Hematopoietic multipotent progenitor cell treated with erythropoietin and hydrocortisone succinate and interleukin-3 and kit ligand, for 6 days (in vitro differentiated cells): ENCODE results near the gene CYSLTR2.
A peak's percentile ranks its signal among the peaks of the same experiment; 100 is the strongest.

ENCODE experiments used
- DNase-seq: peaks from one replicate; pipeline ENCODE4 v3.0.0-alpha.2; 2015

Gene CYSLTR2

DNA sequence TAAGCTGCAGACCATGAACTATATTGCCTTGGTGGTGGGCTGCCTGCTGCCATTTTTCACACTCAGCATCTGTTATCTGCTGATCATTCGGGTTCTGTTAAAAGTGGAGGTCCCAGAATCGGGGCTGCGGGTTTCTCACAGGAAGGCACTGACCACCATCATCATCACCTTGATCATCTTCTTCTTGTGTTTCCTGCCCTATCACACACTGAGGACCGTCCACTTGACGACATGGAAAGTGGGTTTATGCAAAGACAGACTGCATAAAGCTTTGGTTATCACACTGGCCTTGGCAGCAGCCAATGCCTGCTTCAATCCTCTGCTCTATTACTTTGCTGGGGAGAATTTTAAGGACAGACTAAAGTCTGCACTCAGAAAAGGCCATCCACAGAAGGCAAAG lies 53.7 kb downstream of the CYSLTR2 start:
- DNase-seq, result no peak

DNA sequence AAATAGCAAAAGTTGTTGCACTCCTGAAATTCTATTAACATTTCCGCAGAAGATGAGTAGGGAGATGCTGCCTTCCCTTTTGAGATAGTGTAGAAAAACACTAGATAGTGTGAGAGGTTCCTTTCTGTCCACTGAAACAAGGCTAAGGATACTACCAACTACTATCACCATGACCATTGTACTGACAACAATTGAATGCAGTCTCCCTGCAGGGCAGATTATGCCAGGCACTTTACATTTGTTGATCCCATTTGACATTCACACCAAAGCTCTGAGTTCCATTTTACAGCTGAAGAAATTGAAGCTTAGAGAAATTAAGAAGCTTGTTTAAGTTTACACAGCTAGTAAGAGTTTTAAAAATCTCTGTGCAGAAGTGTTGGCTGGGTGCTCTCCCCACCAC lies 55.0 kb downstream of the CYSLTR2 start:
- DNase-seq, result no peak

DNA sequence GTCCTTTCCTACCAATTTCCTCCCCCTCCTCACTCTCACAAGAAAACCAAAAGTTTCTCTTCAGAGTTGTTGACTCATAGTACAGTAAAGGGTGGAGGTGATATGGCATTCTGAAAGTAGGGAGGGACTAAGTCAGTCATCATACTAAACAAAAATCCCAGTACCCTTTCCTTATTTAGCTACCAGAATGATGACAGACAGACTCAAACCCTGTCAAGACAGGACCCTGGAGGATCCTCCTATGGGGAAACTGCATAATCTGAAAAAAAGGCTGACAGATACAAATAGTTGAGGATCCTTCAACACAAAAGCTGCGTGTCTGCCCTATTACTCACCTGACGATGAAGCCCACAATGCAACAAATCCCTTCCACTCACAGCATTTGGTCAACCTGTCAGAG lies 55.5 kb downstream of the CYSLTR2 start:
- no peak for DNase-seq

DNA sequence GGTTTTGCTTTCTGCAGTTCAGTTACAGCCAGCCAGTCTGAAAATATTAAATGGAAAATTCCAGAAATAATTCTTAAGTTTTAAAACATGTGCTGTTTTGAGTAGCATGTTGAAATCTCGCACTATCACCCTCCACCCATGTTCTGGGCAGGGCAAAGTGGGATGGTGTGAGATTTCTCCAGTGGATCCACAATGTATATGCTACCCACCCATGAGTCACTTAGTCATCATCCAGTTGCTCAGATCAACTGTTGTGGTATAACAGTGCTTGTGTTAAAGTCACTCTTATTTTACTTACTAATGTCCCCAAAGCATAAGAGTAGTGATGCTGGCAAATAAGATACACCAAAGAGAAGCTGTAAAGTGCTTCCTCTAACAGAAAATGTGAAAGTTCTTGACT lies 56.4 kb downstream of the CYSLTR2 start:
- DNase-seq, result no peak

DNA sequence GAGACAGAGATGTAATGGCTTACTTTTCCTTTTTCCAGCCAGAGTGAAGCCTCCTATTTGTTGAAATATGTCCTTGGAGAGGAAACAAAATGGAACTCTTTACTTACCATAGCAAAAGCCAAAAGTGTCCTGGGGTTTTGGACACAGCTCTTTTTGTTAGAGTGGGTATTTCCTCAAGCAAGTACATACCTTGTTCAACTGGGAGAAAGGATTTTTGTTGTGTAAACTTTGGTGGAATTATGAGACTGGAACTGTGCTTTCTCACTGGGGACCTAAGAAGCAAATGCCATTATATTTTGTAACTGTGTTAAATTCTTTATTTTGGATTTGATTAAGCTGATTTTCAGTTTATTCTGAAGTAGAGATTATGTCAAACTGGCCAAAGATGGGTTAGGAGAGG lies 58.4 kb downstream of the CYSLTR2 start:
- DNase-seq, result no peak

DNA sequence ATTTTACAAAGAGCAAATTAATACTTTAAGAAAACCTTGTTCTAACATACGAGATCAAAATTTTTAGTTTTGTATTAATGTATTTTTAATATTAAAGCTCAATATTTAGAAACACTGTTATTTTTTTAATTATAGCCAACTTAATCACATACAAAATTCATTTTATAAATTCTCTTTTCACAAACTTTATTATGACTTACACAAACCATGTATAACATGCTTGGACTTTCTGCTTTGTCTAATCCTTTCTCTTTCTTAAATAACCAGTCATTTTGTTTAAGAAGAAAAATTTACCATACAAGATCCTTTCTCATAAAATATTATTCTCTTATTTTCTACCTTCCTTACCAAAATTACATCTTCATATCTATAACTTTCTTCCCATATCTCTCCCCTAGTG lies 62.2 kb downstream of the CYSLTR2 start:
- DNase-seq, result no peak

- no peak for DNase-seq
Measured at GRCh38 chr13:48720621-48721020, 66.9 kb downstream of the CYSLTR2 start.

- no peak for DNase-seq
Measured at GRCh38 chr13:48723168-48723567, 69.4 kb downstream of the CYSLTR2 start.

GRCh38 chr13:48725271-48725670 lies 71.5 kb downstream of the CYSLTR2 start:
- DNase-seq, result no peak

DNA sequence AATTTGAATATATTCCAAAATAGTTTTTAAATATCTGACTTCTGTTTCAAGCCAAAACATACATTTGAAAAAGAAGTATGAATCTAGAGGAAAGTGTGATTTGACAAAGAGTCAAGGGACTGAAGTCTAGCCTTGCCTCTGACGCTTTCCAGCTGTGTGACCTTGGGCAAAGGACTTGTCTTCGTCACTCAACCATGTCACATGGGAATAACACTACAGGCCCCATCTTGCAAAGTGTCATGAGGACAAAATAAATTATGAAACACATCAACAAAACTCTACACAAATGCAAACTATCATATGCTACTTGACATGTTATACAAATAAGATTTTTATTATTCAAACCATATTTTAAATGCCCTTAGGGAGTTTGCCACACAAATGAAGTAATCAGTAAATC lies 73.0 kb downstream of the CYSLTR2 start:
- DNase-seq, result no peak

GRCh38 chr13:48727241-48728011 lies 73.7 kb downstream of the CYSLTR2 start:
- DNase-seq, result no peak

GRCh38 chr13:48728226-48728625 lies 74.5 kb downstream of the CYSLTR2 start:
- DNase-seq, result no peak

DNA sequence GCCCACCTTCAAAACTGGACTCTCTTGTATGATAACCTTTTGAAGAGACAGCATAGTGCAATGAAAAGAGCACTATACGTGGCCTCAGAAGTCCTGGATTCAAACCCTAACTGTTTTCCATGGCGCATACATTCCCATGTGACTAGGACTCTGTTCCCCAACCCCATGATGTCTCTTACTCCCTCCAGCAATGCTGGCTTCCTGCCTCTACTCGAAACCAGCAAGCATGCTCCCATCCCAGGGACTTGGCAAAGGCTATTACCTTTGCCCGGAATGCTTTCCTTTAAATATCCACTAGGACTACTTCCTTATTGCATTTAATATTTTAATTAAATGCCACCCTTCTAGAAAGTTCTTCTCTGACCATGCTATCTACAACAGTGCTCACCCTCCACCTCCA lies 75.1 kb downstream of the CYSLTR2 start:
- DNase-seq, result no peak

- DNase-seq, result peak; percentile 89
Measured at GRCh38 chr13:48729856-48730255, 76.1 kb downstream of the CYSLTR2 start.

- no peak for DNase-seq
Measured at GRCh38 chr13:48731001-48731658, 77.4 kb downstream of the CYSLTR2 start.

- DNase-seq, result peak; percentile 85
Measured at GRCh38 chr13:48731957-48732569, 78.3 kb downstream of the CYSLTR2 start.

DNA sequence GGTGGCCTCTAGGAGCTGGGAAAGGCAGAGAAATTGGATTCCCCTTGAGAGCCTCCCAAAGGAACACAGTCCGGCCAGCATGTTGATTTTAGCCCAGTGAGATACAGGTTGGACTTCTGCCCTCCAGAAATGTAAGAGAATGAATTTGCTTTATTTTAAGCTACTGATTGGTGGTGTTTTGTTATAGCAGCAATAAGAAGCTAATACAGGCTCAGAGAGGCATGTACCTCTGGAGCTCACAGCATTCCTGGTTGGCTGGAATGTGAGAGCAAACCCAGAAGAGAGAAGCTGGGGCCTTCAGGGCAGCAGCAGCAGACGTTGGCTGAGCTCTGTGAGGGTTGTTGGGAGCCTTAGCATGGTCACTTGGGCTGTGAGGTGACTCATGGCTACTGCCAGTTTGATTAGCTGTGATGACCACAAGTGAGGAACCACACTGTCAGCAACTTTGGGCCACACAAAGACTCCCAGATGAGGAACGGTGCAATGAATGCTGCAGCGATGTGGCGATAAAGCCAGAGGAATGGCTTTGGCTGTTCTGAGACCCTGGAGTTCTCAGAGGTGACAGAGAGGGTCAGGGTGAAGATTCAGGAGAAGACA lies 80.1 kb downstream of the CYSLTR2 start:
- no peak for DNase-seq

DNA sequence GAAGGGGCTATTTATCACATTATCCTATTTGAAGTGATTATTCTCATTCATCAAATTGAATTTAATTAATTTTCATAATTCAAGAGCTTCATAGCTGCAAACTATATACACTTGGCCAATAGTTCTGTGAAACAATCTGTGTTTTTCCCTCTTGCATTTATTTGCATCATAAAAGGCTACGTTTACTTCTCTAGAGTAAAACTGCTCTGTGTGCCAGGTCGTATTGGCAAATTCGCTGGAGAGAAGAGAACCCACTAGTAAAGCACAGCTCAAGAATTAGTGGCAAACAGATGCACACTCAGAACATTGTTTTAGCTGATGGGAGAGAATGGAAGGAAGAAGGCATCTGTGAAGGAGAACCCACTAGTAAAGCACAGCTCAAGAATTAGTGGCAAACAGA lies 81.8 kb downstream of the CYSLTR2 start:
- DNase-seq, result no peak

DNA sequence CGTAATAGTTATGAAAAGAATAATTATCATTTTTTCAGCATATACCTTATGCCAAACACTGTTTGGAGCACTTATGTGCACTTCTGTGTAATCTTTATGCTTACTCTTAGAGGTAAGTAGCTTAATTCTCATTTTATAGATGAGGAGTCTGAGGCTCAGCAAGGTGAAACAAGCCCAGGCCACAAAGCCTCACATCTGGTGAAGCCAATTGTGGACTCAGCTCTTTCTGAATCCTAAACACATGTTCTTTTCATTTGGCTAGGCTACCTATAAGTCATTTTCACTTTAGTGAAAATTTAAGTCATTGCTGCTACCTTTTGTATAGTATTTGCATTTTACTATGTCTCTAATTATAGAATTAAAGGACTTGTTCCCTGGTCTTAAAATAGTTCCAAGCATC lies 84.0 kb downstream of the CYSLTR2 start:
- no peak for DNase-seq

GRCh38 chr13:48738311-48738710 lies 84.6 kb downstream of the CYSLTR2 start:
- peak; percentile 36 for DNase-seq

- DNase-seq, result peak; percentile 76
Measured at GRCh38 chr13:48739386-48739964, 85.7 kb downstream of the CYSLTR2 start.

DNA sequence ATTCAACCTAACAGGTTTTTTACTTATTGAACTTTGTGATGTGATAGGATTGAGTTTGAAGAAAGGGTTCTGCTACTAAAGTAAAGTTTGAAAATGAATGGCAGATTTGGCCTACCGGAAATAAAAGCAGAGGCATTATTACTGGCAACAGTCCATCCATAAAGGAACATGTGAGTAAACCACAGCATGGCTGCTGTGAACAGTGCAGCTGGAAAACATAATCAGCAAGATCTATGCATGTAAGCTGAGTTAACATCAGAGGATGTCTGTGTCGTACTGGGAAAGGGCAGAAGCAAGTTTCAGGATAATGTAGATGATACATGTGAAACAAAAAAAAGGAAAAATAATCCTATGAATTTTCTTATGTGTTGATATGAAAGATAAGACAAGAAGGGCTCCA lies 87.6 kb downstream of the CYSLTR2 start:
- DNase-seq, result peak; percentile 38

DNA sequence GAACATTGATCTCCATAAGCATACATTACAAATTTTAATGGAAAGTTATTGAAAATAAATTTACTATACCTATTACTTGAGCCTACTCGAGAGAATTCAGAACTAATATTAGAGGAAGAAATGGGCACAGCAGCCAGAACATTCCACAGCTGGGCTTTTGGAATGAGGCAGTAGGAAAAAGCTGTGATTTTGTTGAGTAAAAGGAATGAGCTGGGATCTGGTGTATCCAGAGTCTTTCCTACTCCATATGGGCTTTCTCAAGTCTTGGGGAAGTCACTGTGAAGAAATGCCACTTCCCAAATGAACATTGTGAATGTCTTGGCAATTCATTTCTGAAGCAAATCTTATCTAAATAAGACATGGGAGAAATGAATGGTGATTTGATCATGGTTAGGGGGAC lies 93.1 kb downstream of the CYSLTR2 start:
- no peak for DNase-seq

DNA sequence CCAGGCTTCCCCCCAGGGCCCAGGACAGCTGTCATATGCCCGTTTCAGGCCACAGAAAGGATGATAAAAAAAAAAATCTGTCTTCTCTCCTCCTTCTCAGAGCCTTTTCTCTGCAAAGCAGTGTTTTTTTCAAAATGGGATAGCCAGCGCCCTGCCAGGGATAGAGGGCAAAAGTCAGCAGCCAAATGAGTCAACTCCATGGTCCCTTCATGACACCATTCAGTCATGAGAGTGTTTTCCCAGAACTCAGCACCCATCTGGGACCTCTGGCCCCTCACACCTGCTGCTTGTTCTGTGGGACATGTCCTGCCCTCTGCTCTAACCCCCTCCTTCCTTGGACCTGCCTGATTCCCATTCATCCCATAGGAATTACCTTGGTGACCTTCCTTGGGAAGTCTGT lies 95.0 kb downstream of the CYSLTR2 start:
- DNase-seq, result no peak
